Neural cell (in vitro differentiated cells): ENCODE results near the gene TRAF2. TPM values are rescaled to one million over a fixed set of nuclear protein-coding genes. Genes with fewer than 3 reads are reported as not detected.

ENCODE experiments used
- H2AFZ ChIP-seq: fragments of 200-600, 300-800 bp; sonication (generic), shearing (Covaris generic); 2 replicates; pipeline ENCODE4 v1.6.0; 2014; ENCODE audit warnings: low read depth, mild to moderate bottlenecking, antibody characterized with exemption, low read length, moderate library complexity
- H3F3A ChIP-seq: fragments of 200-600 bp; shearing (Covaris generic); 2 replicates; pipeline ENCODE4 v1.6.1; 2016; ENCODE audit warnings: mild to moderate bottlenecking, moderate library complexity, mixed read lengths, antibody characterized with exemption, low read length; ENCODE audit not compliant: insufficient read depth, poor library complexity, severe bottlenecking
- H3K27ac ChIP-seq: fragments of 200-600, 300-800 bp; sonication (generic), shearing (Covaris generic); 2 replicates; pipeline ENCODE4 v1.5.1; 2014; ENCODE audit warnings: mild to moderate bottlenecking, low read length, moderate library complexity
- H3K27me3 ChIP-seq: fragments of 300-800, 200-600 bp; sonication (generic), shearing (Covaris generic); 2 replicates; pipeline ENCODE4 v1.6.0; 2014; ENCODE audit warnings: mild to moderate bottlenecking, low read depth, low read length, moderate library complexity; ENCODE audit not compliant: insufficient read depth
- H3K36me3 ChIP-seq: fragments of 300-800, 200-600 bp; sonication (generic), shearing (Covaris generic); 2 replicates; pipeline ENCODE4 v1.5.1; 2014; ENCODE audit warnings: mild to moderate bottlenecking, antibody characterized with exemption, low read length, moderate library complexity; ENCODE audit not compliant: insufficient read depth
- H3K4me2 ChIP-seq: fragments of 300-800, 200-600 bp; sonication (generic), shearing (Covaris generic); 2 replicates; pipeline ENCODE4 v1.6.0; 2014; ENCODE audit warnings: mild to moderate bottlenecking, low read length
- H3K4me3 ChIP-seq: fragments of 300-800, 200-600 bp; sonication (generic), shearing (Covaris generic); 2 replicates; pipeline ENCODE4 v1.5.1; 2014; ENCODE audit warnings: mild to moderate bottlenecking, low read length, moderate library complexity
- H3K79me2 ChIP-seq: fragments of 200-600 bp; shearing (Covaris generic); replicated peaks from 2 replicates; pipeline ENCODE4 v1.6.0; 2014; ENCODE audit warnings: mild to moderate bottlenecking, low read length, moderate library complexity; ENCODE audit not compliant: insufficient read depth
- H3K9ac ChIP-seq: fragments of 300-800, 200-600 bp; sonication (generic), shearing (Covaris generic); 2 replicates; pipeline ENCODE4 v1.6.1; 2016; ENCODE audit warnings: mild to moderate bottlenecking, low read length, mixed read lengths
- H3K9me2 ChIP-seq: fragments of 200-600 bp; shearing (Covaris generic); 2 replicates; pipeline ENCODE4 v1.6.1; 2016; ENCODE audit warnings: mild to moderate bottlenecking, low read length, mixed read lengths; ENCODE audit not compliant: insufficient read depth
- H3K9me3 ChIP-seq: fragments of 200-600, 300-800 bp; sonication (generic), shearing (Covaris generic); 2 replicates; pipeline ENCODE4 v1.6.1; 2016; ENCODE audit warnings: mild to moderate bottlenecking, mixed run types, low read length, moderate library complexity, mixed read lengths
- H4K20me1 ChIP-seq: fragments of 200-600 bp; shearing (Covaris generic); 2 replicates; pipeline ENCODE4 v1.6.1; 2016; ENCODE audit warnings: mild to moderate bottlenecking, mixed run types; ENCODE audit not compliant: insufficient read depth
- EP300 ChIP-seq: fragments of 450-650 bp; conservative IDR thresholded peaks from 2 replicates; pipeline ENCODE4 v1.6.1; 2014; ENCODE audit warnings: antibody characterized with exemption, mild to moderate bottlenecking, moderate library complexity; ENCODE audit not compliant: poor library complexity, severe bottlenecking
- EZH2 ChIP-seq: fragments of 200-600, 300-800 bp; shearing (Covaris generic), sonication (generic); IDR thresholded peaks from 2 replicates; pipeline ENCODE4 v1.6.1; 2014; ENCODE audit warnings: antibody characterized with exemption, low read length, borderline replicate concordance, mild to moderate bottlenecking; ENCODE audit not compliant: insufficient read depth, poor library complexity, severe bottlenecking
- MXI1 ChIP-seq: fragments of 450-650 bp; conservative IDR thresholded peaks from 2 replicates; pipeline ENCODE4 v1.6.1; 2014; ENCODE audit warnings: antibody characterized with exemption, mild to moderate bottlenecking; ENCODE audit not compliant: poor library complexity, severe bottlenecking
- POLR2AphosphoS5 ChIP-seq: IDR thresholded peaks from 2 replicates; pipeline ENCODE4 v1.6.1; 2012
- RAD21 ChIP-seq: fragments of 450-650 bp; conservative IDR thresholded peaks from 2 replicates; pipeline ENCODE4 v1.6.1; 2014; ENCODE audit warnings: antibody characterized with exemption, mild to moderate bottlenecking, moderate library complexity
- SMC3 ChIP-seq: fragments of 450-650 bp; conservative IDR thresholded peaks from 2 replicates; pipeline ENCODE4 v1.6.1; 2014; ENCODE audit warnings: antibody characterized with exemption, mild to moderate bottlenecking, moderate library complexity; ENCODE audit not compliant: poor library complexity
- TAF1 ChIP-seq: IDR thresholded peaks from 2 replicates; pipeline ENCODE4 v1.6.1; 2012; ENCODE audit warnings: low read depth
- polyA plus RNA-seq: library from polyadenylated mRNA; depleted of rRNA; stranded (reverse); fragments of >200 nt; gene quantifications from 2 replicates; pipeline ENCODE4 v1.2.3, GENCODE V29; 2014
- TF ChIP-seq, protein P1 (sequence below): IDR thresholded peaks from 2 replicates; pipeline ENCODE4 v1.6.1; 2012; ENCODE audit warnings: borderline replicate concordance
- TF ChIP-seq, protein P2 (sequence below): fragments of 450-650 bp; IDR thresholded peaks from 2 replicates; pipeline ENCODE4 v1.5.1; 2014; ENCODE audit warnings: antibody characterized with exemption, mild to moderate bottlenecking, moderate library complexity; ENCODE audit not compliant: poor library complexity, severe bottlenecking

The TRAF2 gene
- polyA plus RNA-seq, 1 donor from 2014 or later, result 14.6 TPM

DNA sequence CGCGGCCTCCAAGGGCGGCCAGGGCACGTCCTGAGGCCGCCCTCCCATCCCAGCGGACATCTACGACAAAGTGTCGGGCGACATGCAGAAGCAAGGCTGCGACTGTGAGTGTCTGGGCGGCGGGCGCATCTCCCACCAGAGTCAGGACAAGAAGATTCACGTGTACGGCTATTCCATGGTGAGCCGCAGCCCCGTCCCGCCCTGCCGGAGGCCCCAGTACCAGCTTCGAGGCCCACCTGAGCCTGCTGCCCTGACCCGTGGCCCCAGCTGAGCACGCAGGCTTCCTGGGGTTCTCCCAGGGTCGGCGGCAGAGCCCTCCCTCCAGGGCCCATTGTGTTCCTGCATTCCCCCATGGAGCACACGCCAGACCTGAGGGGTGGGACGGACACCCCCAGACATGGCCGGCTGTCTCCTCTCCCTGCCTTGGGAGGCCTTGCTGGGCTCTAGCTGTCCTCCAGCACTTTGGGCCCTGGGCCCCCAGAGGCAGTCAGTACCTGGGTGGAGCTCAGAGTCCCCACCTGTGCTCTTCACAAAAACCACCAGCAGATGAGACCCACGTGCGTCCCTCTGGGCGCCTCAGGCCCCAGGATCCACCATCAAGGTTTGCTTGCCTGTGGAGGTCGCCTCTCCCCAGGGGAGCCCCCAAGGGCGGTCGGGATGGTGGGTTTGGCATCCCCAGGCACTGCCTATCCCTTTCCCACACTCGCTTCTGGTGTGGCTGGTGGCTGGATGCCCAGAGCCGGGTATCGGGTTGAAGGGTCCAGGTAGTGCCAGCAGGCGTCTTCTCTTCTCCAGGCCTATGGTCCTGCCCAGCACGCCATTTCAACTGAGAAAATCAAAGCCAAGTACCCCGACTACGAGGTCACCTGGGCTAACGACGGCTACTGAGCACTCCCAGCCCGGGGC, 36.1 kb upstream of the TRAF2 start:
- no peaks in the 10 kb centered on the region for H3F3A ChIP-seq
- peak overlapping the region; percentile 81 for H3K27ac ChIP-seq
- H3K36me3 ChIP-seq, result no peaks in the 10 kb centered on the region
- no peak overlapping the region for H2AFZ ChIP-seq
- H3K27me3 ChIP-seq, result no peaks in the 10 kb centered on the region
- no peaks in the 10 kb centered on the region for H3K79me2 ChIP-seq
- TF ChIP-seq, protein P1, sequence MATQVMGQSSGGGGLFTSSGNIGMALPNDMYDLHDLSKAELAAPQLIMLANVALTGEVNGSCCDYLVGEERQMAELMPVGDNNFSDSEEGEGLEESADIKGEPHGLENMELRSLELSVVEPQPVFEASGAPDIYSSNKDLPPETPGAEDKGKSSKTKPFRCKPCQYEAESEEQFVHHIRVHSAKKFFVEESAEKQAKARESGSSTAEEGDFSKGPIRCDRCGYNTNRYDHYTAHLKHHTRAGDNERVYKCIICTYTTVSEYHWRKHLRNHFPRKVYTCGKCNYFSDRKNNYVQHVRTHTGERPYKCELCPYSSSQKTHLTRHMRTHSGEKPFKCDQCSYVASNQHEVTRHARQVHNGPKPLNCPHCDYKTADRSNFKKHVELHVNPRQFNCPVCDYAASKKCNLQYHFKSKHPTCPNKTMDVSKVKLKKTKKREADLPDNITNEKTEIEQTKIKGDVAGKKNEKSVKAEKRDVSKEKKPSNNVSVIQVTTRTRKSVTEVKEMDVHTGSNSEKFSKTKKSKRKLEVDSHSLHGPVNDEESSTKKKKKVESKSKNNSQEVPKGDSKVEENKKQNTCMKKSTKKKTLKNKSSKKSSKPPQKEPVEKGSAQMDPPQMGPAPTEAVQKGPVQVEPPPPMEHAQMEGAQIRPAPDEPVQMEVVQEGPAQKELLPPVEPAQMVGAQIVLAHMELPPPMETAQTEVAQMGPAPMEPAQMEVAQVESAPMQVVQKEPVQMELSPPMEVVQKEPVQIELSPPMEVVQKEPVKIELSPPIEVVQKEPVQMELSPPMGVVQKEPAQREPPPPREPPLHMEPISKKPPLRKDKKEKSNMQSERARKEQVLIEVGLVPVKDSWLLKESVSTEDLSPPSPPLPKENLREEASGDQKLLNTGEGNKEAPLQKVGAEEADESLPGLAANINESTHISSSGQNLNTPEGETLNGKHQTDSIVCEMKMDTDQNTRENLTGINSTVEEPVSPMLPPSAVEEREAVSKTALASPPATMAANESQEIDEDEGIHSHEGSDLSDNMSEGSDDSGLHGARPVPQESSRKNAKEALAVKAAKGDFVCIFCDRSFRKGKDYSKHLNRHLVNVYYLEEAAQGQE, result no peak
- TF ChIP-seq, protein P2, sequence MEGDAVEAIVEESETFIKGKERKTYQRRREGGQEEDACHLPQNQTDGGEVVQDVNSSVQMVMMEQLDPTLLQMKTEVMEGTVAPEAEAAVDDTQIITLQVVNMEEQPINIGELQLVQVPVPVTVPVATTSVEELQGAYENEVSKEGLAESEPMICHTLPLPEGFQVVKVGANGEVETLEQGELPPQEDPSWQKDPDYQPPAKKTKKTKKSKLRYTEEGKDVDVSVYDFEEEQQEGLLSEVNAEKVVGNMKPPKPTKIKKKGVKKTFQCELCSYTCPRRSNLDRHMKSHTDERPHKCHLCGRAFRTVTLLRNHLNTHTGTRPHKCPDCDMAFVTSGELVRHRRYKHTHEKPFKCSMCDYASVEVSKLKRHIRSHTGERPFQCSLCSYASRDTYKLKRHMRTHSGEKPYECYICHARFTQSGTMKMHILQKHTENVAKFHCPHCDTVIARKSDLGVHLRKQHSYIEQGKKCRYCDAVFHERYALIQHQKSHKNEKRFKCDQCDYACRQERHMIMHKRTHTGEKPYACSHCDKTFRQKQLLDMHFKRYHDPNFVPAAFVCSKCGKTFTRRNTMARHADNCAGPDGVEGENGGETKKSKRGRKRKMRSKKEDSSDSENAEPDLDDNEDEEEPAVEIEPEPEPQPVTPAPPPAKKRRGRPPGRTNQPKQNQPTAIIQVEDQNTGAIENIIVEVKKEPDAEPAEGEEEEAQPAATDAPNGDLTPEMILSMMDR, result no peak
- TF ChIP-seq MXI1 (no peak), SMC3 (no peak), POLR2AphosphoS5 (no peak), EP300 (no peak), RAD21 (no peak), TAF1 (no peak), EZH2 (no peak)
- H3K9ac ChIP-seq, result peak overlapping the region; percentile 78
- no peaks in the 10 kb centered on the region for H4K20me1 ChIP-seq
- no peaks in the 10 kb centered on the region for H3K9me3 ChIP-seq
- no peaks in the 10 kb centered on the region for H3K9me2 ChIP-seq
- H3K4me2 ChIP-seq, result peak overlapping the region; percentile 57
- peak overlapping the region; percentile 86 for H3K4me3 ChIP-seq

DNA sequence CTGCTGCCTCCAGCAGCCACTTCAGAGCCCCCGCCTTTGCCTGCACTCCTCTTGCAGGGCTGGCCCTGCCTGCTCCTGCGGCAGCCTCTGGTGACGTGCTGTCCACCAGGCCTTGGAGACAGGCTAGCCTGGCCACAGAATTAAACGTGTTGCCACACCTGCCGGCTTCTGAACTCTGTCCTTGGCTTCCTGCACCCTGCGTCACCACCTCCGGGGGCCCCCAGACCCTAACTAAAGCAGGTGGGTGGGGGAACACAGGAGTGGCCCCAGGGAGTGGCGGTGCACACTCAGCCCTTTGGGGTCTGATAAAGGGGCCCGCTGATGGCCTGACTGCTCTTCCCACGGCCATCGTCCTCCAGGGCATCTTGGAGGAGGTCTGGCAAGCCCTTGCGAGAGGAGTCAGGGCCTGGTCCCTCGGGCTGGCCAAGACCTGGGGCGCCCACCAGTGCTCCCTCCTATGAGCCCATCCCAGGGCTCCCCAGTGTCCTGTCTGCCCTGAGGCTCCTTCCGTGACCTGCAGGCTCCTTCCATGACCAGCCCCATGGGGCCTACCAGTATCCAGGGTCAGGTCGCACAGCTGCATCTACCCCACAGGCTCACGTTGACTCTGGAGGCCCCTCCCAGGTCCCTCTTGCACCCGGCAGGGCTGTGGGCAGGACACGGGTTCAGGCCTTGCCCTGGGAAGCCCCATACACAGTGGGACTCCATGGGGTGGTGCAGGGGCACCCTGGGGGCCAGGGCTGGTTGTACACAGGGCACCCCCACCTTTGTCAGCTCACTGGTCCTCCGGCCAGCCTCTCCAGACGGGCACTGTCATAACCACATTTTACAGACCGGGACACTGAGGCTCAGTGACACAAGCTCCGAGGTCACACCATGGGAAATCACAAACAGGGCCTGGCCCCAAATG, 35.2 kb upstream of the TRAF2 start:
- Histone ChIP-seq H4K20me1 (no peaks in the 10 kb centered on the region), H3K36me3 (no peaks in the 10 kb centered on the region), H3K27me3 (no peaks in the 10 kb centered on the region), H3K27ac (no peak overlapping the region), H3K79me2 (no peaks in the 10 kb centered on the region), H3K4me3 (no peak overlapping the region), H3K9me2 (no peaks in the 10 kb centered on the region), H3K9ac (no peak overlapping the region), H3K4me2 (no peak overlapping the region), H2AFZ (no peak overlapping the region), H3K9me3 (no peaks in the 10 kb centered on the region), H3F3A (no peaks in the 10 kb centered on the region)
- TF ChIP-seq RAD21 (no peak), EZH2 (no peak), EP300 (no peak), MXI1 (no peak), SMC3 (no peak)
